ENCODE measurements around the gene SULT1A2.

- TF ChIP-seq REST (IDR thresholded peaks at IDR 0.05; ENCODE audit: low read depth, low read length) (no peak), CTCF (IDR thresholded peaks at IDR 0.05) (no peak), MAX (IDR thresholded peaks at IDR 0.05; ENCODE audit: low read depth) (no peak), TEAD4 (IDR thresholded peaks at IDR 0.05; ENCODE audit: borderline replicate concordance, insufficient read depth) (no peak), RFX5 (IDR thresholded peaks at IDR 0.05; ENCODE audit: low read length) (no peak), YY1 (IDR thresholded peaks at IDR 0.05; ENCODE audit: low read depth) (no peak), USF2 (IDR thresholded peaks at IDR 0.05; ENCODE audit: borderline replicate concordance, low read depth, low read length) (no peak), EZH2phosphoT487 (IDR thresholded peaks at IDR 0.05; ENCODE audit: borderline replicate concordance, low read depth) (no peak), TCF12 (IDR thresholded peaks at IDR 0.05) (no peak), TAF1 (IDR thresholded peaks at IDR 0.05; ENCODE audit: borderline replicate concordance, low read depth, low read length) (no peak), IRF3 (IDR thresholded peaks at IDR 0.05; ENCODE audit: low read depth, low read length) (no peak), EP300 (IDR thresholded peaks at IDR 0.05; ENCODE audit: borderline replicate concordance in 1 of 2, low read depth in 1 of 2, low read length in 1 of 2) (no peak), FOXJ3 (CRISPR knock-in tag; IDR thresholded peaks at IDR 0.05) (no peak), RAD21 (IDR thresholded peaks at IDR 0.05; ENCODE audit: low read length) (no peak)
Observed at GRCh38 chr16:28573738-28574718, 22.8 kb downstream of the SULT1A2 start.

Measured in SK-N-SH (cell line).